ENCODE data around the gene TFRC. TPM values are rescaled to one million over a fixed set of nuclear protein-coding genes. Genes with fewer than 3 reads are reported as not detected.
"Not testable (repeated sequence)": the region's sequence is repeated elsewhere in the genome, so short reads cannot be mapped to it uniquely, and the experiment has no call there.

TFRC gene
- total RNA-seq, 3 donors from 2014 or later: 119 to 225 (median 167) TPM

DNA sequence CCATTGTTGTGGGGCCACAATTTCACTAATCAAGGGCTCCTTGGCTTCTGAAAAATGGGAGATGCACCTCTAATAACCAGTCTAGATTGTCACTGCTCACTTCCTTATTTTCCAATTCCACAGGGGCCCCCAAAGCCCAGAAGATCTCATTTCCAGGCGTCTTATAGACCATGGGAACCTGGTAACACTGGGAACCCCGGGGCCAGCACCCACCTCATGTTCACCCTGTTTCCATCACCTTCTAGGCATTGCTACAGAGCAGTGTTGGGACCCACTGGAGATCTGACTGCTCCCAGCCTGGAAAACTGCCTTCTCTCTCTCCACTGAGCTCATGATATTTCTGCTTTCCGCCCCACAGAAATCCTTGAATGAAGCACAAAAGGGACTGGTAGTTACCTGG, 61.5 kb downstream of the TFRC start:
- no peak for ATAC-seq
- Histone ChIP-seq H3K4me3 (no peak overlapping the region), H3K9me3 (no peaks in the 10 kb centered on the region), H3K4me1 (ENCODE audit: low read depth) (no peaks in the 10 kb centered on the region), H3K36me3 (ENCODE audit: low read depth) (no peaks in the 10 kb centered on the region)
- intact Hi-C loops (cut with DNase I, micrococcal nuclease): no loop called here
- TF ChIP-seq, protein P1, sequence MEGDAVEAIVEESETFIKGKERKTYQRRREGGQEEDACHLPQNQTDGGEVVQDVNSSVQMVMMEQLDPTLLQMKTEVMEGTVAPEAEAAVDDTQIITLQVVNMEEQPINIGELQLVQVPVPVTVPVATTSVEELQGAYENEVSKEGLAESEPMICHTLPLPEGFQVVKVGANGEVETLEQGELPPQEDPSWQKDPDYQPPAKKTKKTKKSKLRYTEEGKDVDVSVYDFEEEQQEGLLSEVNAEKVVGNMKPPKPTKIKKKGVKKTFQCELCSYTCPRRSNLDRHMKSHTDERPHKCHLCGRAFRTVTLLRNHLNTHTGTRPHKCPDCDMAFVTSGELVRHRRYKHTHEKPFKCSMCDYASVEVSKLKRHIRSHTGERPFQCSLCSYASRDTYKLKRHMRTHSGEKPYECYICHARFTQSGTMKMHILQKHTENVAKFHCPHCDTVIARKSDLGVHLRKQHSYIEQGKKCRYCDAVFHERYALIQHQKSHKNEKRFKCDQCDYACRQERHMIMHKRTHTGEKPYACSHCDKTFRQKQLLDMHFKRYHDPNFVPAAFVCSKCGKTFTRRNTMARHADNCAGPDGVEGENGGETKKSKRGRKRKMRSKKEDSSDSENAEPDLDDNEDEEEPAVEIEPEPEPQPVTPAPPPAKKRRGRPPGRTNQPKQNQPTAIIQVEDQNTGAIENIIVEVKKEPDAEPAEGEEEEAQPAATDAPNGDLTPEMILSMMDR (IDR thresholded peaks at IDR 0.05): no peak
- no peak for DNase-seq

DNA sequence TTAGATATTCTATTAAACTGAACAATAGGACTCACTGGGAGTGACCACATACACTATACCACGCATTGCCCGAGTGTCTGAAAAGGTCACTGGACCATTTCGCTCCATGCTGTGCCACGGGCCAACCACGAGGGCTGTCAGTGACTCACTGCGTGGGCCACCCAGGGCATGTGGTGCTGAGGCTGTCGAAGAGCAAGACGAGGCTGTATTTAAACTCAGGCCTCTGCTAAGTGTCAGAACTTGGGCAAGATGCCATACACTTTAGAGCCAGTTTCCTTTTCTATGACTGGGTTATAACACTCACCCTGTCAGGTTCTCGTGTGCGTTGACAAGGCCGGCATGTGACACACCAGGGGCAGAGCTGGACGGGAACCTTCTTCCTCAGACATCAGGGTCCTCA, 62.3 kb downstream of the TFRC start:
- peak; percentile 28 for ATAC-seq
- H3K9me3 ChIP-seq; intact Hi-C loops (cut with DNase I, micrococcal nuclease); H3K4me3 ChIP-seq; H3K4me1 ChIP-seq (ENCODE audit: low read depth); DNase-seq; H3K36me3 ChIP-seq (ENCODE audit: low read depth): not testable (repeated sequence)

DNA sequence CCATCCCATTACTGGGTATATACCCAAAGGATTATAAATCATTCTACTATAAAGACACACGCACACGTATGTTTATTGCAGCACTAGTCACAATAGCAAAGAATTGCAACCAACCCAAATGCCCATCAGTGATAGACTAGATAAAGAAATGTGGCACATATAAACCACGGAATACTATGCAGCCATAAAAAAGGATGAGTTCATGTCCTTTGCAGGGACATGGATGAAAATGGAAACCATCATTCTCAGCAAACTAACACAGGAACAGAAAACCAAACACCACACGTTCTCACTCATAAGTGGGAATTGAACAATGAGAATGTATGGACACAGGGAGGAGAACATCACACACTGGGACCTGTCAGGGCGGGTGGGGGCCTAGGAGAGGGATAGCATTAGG, 63.7 kb downstream of the TFRC start:
- DNase-seq; intact Hi-C loops (cut with DNase I, micrococcal nuclease); H3K4me1 ChIP-seq (ENCODE audit: low read depth); H3K36me3 ChIP-seq (ENCODE audit: low read depth); H3K9me3 ChIP-seq; H3K4me3 ChIP-seq; ATAC-seq: not testable (repeated sequence)

DNA sequence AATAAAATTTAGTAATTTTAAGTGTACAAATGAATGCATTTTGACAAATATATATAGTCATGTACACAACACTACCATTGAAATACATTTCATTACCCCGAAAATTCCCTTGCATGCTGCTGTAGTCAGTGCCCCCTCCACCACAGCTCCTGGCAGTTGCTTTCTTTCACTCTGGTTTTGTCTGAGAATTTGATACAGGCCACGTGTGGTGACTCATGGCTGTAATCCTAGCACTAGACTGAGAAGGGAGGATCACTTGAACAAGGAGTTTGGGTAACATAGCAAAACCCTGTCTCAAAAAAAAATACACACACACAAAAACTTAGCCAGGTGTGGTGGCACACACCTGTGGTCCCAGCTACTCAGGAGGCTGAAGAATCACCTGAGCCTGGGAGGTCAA, 65.4 kb downstream of the TFRC start:
- no peak for DNase-seq
- Histone ChIP-seq H3K4me3 (no peak overlapping the region), H3K9me3 (no peaks in the 10 kb centered on the region), H3K4me1 (ENCODE audit: low read depth) (no peaks in the 10 kb centered on the region), H3K36me3 (ENCODE audit: low read depth) (no peaks in the 10 kb centered on the region)
- ATAC-seq: no peak
- intact Hi-C loops (cut with DNase I, micrococcal nuclease): no loop called here
- TF ChIP-seq, protein P1 (IDR thresholded peaks at IDR 0.05): no peak

DNA sequence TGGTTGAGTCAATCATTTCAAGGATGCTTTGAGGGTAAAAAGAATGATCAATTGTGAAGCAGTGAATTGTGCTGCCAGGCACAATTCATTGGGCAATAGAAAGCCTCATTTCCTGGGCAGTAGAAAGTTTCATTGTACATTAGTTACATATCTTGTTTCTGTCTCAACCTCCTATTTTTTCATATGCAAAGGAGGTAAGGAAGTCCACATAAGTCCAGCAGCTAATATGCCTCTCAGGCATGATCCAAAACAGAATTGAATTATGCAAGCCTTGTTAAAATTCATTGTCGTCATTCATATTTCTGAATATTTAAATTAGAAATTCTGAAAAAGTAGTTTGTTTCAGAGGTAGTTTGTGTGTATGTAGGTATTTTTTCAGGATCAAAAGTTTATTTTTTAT, 65.8 kb downstream of the TFRC start:
- H3K4me3 ChIP-seq: no peak overlapping the region
- DNase-seq (no peak), ATAC-seq (no peak)
- TF ChIP-seq, protein P1 (IDR thresholded peaks at IDR 0.05): no peak
- intact Hi-C loops (cut with DNase I, micrococcal nuclease): no loop called here
- no peaks in the 10 kb centered on the region for H3K4me1 ChIP-seq (ENCODE audit: low read depth)
- no peaks in the 10 kb centered on the region for H3K36me3 ChIP-seq (ENCODE audit: low read depth)
- H3K9me3 ChIP-seq: no peaks in the 10 kb centered on the region

DNA sequence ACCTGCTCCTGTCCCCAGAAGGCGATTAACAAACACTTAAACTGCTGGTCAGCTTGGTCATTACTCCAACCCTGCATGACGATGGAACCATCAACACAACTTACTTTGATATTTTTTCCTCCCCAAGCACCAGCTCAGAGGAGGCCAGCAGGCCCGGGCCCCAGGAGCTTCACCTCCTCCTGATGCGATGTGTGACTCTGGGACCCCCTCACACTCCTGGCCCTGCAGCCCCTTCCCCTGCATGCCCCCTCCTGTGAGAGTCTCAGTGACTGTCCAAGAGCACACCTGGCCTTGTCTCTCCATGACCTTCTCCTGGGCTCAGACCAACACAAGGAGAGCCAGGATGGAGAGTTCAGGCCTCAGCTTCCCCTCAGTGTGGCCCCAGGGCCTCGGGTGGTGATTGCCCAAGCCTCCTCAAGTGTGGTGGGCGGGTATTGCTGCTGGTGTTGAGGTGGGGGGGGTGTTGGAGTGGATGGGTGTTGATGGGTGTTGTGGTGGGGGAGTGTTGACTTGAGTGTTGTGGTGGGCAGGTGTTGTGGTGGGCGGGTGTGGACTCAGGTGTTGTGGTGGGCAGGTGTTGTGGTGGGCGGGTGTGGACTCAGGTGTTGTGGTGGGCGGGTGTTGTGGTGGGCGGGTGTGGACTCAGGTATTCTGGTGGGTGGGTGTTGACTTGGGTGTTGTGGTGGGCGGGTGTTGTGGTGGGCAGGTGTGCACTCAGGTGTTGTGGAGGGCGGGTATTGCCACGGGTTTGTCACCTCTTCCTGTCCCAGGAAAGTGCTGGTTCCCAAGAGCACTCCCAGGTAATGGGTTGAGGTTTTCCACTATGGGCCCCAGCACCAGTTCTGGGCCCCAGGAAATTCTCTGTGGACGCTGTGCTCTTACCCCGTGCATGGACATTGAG, 68.1 kb downstream of the TFRC start:
- H3K36me3 ChIP-seq (ENCODE audit: low read depth): no peaks in the 10 kb centered on the region
- no peak for ATAC-seq
- no peak for DNase-seq
- intact Hi-C loops (cut with DNase I, micrococcal nuclease): no loop called here
- no peaks in the 10 kb centered on the region for H3K9me3 ChIP-seq
- no peaks in the 10 kb centered on the region for H3K4me1 ChIP-seq (ENCODE audit: low read depth)
- TF ChIP-seq, protein P1 (IDR thresholded peaks at IDR 0.05): no peak
- no peak overlapping the region for H3K4me3 ChIP-seq

Measured in mucosa of descending colon (tissue), 3 donors.